Colonic mucosa (tissue), 4 donors: ENCODE data around the gene TTYH2. TPM values are rescaled to one million over a fixed set of nuclear protein-coding genes. Genes with fewer than 3 reads are reported as not detected.

Source experiments
- DNase-seq: peaks from one replicate; pipeline ENCODE4 v3.0.0-alpha.2; 2020
- H3K27ac ChIP-seq: fragments of 200-600 bp; one replicate; pipeline ENCODE4 v1.8.0; 2021
- H3K27me3 ChIP-seq: fragments of 200-600 bp; one replicate; pipeline ENCODE4 v1.8.0; 2021
- H3K36me3 ChIP-seq: fragments of 200-600 bp; one replicate; pipeline ENCODE4 v1.8.0; 2021
- H3K4me1 ChIP-seq: fragments of 200-600 bp; one replicate; pipeline ENCODE4 v1.8.0; 2021; ENCODE audit warnings: mild to moderate bottlenecking
- H3K4me3 ChIP-seq: fragments of 200-600 bp; one replicate; pipeline ENCODE4 v1.8.0; 2021
- H3K9ac ChIP-seq, 2 donors: one replicate each; pipeline ENCODE4 v1.7.0; 2013; ENCODE audit warnings: control low read depth in 2 of 2, low read depth in 2 of 2, low read length in 2 of 2
- H3K9me3 ChIP-seq: fragments of 200-600 bp; one replicate; pipeline ENCODE4 v1.8.0; 2021
- intact Hi-C: fragments of 100-400 bp; cut with DNase I; formaldehyde crosslinking; loops from one replicate; pipeline ENCODE4 v1.14.1; 2022
- total RNA-seq, 2 donors: library from RNA; stranded (reverse); fragmentation: NEBNext Ultra II Directional in 1 of 2; extraction: Animal tissue kit (Norgen Biotek cat#: 25700) in 1 of 2; gene quantifications; one replicate each; pipeline ENCODE4 v1.2.1, GENCODE V29; 2021
- TF ChIP-seq, protein P1 (sequence below): fragments of 200-600 bp; IDR thresholded peaks from one replicate; pipeline ENCODE4 v1.8.0; 2022; ENCODE audit warnings: antibody characterized with exemption, mild to moderate bottlenecking
- donor health status: healthy.
- donor health status: DM: no; HTN: no; CAD: no.
- donor health status: DM: no; HTN: no; CAD: no.

Gene TTYH2
- total RNA-seq, 2 donors from 2014 or later, result 0.86 to 2.9 TPM

DNA sequence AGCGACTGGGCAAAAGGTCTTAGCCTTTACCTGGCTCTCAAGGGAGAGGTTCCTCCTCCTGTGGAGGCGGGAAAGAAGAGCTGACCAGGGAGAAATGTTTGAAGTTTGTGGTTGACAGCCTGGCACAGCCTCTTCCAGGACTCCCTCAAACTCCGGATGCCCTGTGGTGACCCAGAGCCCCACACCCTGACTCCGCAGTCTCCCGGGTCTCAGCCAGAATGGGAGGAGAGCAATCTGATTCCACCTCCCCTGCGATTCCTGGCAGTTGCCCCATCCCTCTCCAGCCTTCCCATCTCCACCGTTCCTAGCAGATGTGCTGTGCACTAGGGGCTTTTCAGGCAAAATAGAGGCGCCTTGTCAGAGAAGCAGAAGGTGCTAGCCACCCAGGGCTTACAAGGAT, 55.2 kb downstream of the TTYH2 start:
- no peaks in the 10 kb centered on the region for H3K36me3 ChIP-seq
- no peaks in the 10 kb centered on the region for H3K9me3 ChIP-seq
- TF ChIP-seq, protein P1, sequence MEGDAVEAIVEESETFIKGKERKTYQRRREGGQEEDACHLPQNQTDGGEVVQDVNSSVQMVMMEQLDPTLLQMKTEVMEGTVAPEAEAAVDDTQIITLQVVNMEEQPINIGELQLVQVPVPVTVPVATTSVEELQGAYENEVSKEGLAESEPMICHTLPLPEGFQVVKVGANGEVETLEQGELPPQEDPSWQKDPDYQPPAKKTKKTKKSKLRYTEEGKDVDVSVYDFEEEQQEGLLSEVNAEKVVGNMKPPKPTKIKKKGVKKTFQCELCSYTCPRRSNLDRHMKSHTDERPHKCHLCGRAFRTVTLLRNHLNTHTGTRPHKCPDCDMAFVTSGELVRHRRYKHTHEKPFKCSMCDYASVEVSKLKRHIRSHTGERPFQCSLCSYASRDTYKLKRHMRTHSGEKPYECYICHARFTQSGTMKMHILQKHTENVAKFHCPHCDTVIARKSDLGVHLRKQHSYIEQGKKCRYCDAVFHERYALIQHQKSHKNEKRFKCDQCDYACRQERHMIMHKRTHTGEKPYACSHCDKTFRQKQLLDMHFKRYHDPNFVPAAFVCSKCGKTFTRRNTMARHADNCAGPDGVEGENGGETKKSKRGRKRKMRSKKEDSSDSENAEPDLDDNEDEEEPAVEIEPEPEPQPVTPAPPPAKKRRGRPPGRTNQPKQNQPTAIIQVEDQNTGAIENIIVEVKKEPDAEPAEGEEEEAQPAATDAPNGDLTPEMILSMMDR, result no peak
- no peak overlapping the region for H3K9ac ChIP-seq
- intact Hi-C loops, result no loop called here
- DNase-seq, result no peak
- no peak overlapping the region for H3K27ac ChIP-seq
- H3K4me3 ChIP-seq, result no peak overlapping the region
- no peaks in the 10 kb centered on the region for H3K27me3 ChIP-seq
- no peaks in the 10 kb centered on the region for H3K4me1 ChIP-seq

DNA sequence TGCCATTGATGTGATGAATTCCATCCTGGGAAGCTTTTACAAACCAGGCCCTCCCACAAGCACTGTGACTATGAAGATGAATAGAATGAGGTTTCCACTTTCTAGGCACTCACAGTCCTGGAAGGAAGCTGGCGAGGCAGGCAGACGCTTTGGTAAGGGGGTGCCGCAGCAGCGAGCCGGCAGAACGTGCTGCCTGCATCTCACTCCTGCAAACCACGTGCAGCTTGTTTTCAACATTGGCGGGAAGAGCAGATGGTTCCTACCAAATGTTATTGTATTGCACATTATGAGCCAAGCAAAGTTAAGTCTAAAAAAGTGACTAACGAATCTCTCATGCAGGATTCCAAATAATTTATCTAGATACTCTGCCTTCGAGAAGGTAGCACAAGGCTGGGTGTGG, 57.0 kb downstream of the TTYH2 start:
- TF ChIP-seq, protein P1, result no peak
- Histone ChIP-seq H3K27ac (no peak overlapping the region), H3K9ac (no peak overlapping the region), H3K36me3 (no peaks in the 10 kb centered on the region), H3K4me3 (no peak overlapping the region), H3K27me3 (no peaks in the 10 kb centered on the region), H3K4me1 (no peaks in the 10 kb centered on the region), H3K9me3 (no peaks in the 10 kb centered on the region)
- no peak for DNase-seq
- intact Hi-C loops, result no loop called here

DNA sequence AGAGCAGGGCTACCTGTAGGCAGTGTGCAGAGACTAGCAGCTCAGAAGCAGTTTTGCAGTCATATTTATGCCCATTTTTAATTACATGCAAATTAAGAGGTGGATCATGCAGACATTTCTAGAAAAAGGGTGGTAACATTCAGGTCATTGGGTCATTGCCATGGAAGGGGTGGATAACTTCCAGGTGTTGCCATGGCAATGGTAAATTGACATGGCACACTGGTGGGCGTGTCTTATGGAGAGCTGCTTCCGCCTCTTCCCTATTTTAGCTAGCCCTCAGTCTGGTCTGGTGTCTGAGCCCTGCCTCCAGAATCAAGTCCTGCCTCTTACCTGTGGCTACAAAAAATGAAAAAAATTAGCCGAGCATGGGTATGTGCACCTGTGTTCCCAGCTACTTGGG, 57.9 kb downstream of the TTYH2 start:
- intact Hi-C loops, result no loop called here
- no peak overlapping the region for H3K27ac ChIP-seq
- no peak overlapping the region for H3K4me3 ChIP-seq
- H3K9me3 ChIP-seq, result no peaks in the 10 kb centered on the region
- no peaks in the 10 kb centered on the region for H3K36me3 ChIP-seq
- H3K27me3 ChIP-seq, result no peaks in the 10 kb centered on the region
- no peak for DNase-seq
- TF ChIP-seq, protein P1, result no peak
- H3K4me1 ChIP-seq, result no peaks in the 10 kb centered on the region
- H3K9ac ChIP-seq, result no peak overlapping the region

GRCh38 chr17:74271901-74272561, 58.7 kb downstream of the TTYH2 start:
- Histone ChIP-seq H3K27me3 (no peaks in the 10 kb centered on the region), H3K4me1 (no peaks in the 10 kb centered on the region), H3K9me3 (no peaks in the 10 kb centered on the region), H3K4me3 (no peak overlapping the region), H3K36me3 (no peaks in the 10 kb centered on the region), H3K9ac (no peak overlapping the region), H3K27ac (no peak overlapping the region)
- intact Hi-C loops, result no loop called here
- peak; percentile 32 for DNase-seq
- TF ChIP-seq, protein P1, result no peak

GRCh38 chr17:74272731-74273201, 59.4 kb downstream of the TTYH2 start:
- TF ChIP-seq, protein P1, result no peak
- Histone ChIP-seq H3K9me3 (no peaks in the 10 kb centered on the region), H3K4me3 (no peak overlapping the region), H3K4me1 (no peaks in the 10 kb centered on the region), H3K27ac (no peak overlapping the region), H3K36me3 (no peaks in the 10 kb centered on the region), H3K9ac (no peak overlapping the region), H3K27me3 (no peaks in the 10 kb centered on the region)
- intact Hi-C loops, result no loop called here
- DNase-seq, result no peak
